NCI-H226 (cell line): Measurements from ENCODE around the gene KRTAP12-4.
"Not testable (repeated sequence)": the region's sequence is repeated elsewhere in the genome, so short reads cannot be mapped to it uniquely, and the experiment has no call there.

Experiments used
- DNase-seq: peaks from one replicate; pipeline ENCODE4 v3.0.0-alpha.2; 2015

KRTAP12-4 gene

GRCh38 chr21:44653656-44654575, 543 bp downstream of the KRTAP12-4 start:
- DNase-seq, result no peak

DNA sequence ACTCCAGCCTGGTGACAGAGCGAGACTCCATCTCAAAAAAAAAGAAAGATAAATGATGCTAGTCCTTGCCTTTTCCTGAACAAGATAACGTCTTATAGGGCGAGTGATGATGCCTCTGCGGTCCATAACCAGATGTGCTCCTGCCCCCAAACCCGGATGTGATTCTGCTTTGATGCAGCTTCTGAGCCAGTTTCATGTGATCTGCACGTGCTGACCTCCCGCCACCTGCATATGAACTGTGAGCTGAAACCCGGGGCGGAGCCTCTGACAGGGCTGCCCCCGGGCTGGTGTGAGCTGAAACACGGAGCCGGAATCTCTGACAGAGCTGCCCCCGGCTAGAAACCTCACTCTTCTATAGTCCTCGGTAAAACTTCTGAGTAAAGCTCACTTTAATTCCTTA, 1.3 kb downstream of the KRTAP12-4 start:
- DNase-seq, result no peak

GRCh38 chr21:44650973-44651675, 3.3 kb downstream of the KRTAP12-4 start:
- no peak for DNase-seq

- no peak for DNase-seq
Observed at GRCh38 chr21:44650265-44650972, 4.0 kb downstream of the KRTAP12-4 start.

- DNase-seq, result no peak
Observed at GRCh38 chr21:44649521-44650100, 4.8 kb downstream of the KRTAP12-4 start.

DNA sequence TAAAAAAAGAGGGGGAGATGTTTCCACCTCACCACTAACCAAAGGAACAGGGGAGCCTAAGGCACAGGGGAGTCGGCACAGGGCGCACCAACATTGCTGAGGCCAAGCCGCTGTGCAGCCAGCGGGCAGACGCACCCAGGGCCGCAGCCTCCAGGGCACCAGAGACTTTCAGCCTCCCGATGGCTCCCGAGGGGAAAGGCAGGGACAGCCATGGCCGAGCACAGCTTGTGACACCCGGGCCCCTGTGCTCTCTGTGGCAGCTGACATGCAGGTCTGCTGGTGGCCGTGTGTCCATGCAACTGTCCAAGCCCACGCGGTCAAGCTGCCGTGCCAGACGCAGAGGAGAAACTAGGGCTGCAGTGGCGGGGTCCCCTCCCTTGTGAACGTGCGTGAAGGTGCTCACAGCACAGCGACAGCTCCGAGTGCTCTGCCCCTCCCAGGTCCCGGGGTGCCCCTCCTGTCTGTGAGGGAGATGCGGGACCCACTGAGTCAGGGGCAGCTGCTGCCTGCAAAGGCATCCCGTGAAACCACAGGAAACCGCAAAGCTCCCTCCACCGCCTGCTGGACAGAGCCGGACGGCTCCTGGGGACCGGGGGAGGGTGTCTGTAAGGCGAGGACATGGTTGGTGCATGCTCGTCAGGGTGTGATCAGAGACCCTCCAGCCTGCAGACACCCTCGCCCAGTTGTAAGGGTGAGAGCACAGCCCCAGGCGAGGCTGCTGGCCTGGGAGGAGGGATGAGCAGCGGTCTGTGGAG, 5.7 kb downstream of the KRTAP12-4 start:
- no peak for DNase-seq

- no peak for DNase-seq
Observed at GRCh38 chr21:44647222-44647552, 7.3 kb downstream of the KRTAP12-4 start.

DNA sequence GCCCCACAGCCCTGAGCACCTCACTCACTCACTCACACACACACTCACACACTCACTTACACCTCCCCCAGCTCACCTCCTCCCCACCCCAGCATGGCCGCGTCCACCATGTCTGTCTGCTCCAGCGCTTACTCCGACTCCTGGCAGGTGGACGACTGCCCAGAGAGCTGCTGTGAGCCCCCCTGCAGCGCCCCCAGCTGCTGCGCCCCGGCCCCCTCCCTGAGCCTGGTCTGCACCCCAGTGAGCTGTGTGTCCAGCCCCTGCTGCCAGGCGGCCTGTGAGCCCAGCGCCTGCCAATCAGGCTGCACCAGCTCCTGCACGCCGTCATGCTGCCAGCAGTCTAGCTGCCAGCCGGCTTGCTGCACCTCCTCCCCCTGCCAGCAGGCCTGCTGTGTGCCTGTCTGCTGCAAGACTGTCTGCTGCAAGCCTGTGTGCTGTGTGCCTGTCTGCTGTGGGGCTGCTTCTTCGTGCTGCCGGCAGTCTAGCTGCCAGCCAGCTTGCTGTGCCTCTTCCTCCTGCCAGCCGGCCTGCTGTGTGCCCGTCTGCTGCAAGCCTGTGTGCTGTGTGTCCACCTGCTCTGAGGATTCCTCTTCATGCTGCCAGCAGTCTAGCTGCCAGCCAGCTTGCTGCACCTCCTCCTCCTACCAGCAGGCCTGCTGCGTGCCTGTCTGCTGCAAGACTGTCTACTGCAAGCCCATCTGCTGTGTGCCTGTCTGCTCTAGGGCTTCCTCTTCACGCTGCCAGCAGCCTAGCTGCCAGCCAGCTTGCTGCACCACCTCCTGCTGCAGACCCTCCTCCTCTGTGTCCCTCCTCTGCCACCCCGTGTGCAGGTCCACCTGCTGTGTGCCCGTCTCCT, 7.9 kb downstream of the KRTAP12-4 start, which contains the start of gene KRTAP10-11:
TSS of gene KRTAP10-11 (plus strand) at position 49 of the 856 bp plus-strand sequence. CDS start at position 94, 45 bp downstream.
- DNase-seq, result not testable (repeated sequence)

DNA sequence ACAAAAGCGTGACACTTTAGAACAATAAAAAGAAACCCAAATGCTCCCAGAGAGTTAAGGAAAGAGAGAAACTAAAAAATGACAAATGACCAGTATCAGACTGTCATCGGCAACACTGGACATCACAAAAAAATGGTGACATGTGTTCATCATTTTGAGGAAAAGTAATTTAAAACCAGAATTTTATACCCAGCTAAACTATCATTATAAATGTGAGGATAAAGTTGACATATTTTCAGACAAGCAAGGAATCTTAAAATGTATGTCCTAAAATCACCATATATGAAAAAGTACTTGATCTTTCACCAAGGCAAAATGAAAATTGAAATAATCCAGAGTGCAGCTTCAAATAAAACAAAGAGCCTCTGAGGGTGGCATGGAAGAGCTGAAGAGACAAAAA, 9.6 kb downstream of the KRTAP12-4 start:
- no peak for DNase-seq

- DNase-seq, result no peak
Observed at GRCh38 chr21:44643741-44644310, 10.6 kb downstream of the KRTAP12-4 start.

- DNase-seq, result no peak
Observed at GRCh38 chr21:44640761-44641160, 13.7 kb downstream of the KRTAP12-4 start.

DNA sequence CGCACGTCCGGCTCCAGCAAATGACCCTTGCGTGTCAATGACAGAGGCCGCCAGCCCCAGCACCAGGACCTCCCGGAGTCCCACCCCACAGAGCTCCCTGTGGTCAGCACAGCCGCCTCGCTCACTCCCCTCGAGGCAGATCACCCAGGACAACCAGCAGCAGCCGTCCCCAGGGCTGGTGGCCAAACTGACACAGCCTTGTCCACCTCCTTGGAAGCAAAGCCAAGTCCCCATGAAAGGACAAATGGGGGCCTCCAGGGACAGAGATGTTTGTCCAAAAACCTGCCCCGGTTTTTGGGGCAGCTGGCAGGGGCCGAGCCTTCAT, 15.2 kb downstream of the KRTAP12-4 start:
- no peak for DNase-seq

DNA sequence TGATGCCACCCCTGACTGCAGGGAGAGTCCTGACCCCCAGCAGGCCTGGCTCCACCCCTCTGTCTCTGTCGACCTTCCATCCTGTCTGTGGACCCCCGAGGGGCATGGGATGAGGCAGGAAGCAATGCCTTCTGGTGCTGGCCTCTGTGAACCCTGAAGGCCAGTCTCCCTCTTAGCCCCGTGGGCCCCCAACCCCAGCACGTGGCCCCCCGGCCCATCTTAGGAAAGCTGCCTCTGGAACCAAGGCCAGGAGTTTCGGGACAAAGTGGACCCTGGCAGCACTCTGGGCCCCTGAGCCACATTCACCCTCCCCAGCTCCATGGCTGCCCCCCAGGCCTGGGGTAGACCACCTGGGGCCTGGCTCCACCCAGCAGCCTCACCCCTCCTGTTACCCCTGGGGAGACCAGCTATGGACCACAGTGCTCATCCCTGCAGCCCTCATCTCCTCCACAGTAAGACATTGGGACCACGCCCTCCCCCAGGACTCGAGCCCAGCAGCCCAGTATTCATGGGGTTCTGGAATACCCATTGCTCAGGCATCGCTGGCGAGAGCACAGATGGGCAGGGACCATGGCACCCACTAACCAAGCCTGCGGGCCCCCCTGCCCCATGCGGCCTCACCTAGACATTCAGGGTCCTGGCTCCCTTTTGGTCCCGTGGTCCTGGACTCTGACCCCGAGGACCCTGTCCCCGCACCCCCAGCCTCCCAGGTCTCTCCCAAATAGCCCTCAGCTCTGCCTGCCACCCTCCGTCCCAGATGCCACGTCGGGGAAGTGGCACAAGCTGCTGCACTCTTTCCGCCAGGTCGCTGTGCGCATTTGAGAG, 15.7 kb downstream of the KRTAP12-4 start:
- DNase-seq, result not testable (repeated sequence)

DNA sequence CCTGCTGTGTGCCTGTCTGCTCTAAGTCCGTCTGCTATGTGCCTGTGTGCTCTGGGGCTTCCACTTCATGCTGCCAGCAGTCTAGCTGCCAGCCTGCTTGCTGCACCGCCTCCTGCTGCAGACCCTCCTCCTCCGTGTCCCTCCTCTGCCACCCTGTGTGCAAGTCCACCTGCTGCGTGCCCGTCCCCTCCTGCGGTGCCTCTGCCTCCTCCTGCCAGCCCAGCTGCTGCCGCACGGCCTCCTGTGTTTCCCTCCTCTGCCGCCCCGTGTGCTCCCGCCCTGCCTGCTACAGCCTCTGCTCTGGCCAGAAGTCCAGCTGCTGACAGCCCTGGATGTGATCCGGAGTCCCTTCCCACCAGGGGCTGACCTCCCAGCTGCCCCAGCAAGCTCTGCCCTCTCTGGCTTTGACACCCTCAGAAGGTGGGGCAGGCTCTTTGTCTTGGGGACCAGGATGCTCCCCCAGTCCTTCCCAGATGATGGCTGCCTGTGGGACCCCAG, 16.6 kb downstream of the KRTAP12-4 start:
- DNase-seq, result not testable (repeated sequence)

DNA sequence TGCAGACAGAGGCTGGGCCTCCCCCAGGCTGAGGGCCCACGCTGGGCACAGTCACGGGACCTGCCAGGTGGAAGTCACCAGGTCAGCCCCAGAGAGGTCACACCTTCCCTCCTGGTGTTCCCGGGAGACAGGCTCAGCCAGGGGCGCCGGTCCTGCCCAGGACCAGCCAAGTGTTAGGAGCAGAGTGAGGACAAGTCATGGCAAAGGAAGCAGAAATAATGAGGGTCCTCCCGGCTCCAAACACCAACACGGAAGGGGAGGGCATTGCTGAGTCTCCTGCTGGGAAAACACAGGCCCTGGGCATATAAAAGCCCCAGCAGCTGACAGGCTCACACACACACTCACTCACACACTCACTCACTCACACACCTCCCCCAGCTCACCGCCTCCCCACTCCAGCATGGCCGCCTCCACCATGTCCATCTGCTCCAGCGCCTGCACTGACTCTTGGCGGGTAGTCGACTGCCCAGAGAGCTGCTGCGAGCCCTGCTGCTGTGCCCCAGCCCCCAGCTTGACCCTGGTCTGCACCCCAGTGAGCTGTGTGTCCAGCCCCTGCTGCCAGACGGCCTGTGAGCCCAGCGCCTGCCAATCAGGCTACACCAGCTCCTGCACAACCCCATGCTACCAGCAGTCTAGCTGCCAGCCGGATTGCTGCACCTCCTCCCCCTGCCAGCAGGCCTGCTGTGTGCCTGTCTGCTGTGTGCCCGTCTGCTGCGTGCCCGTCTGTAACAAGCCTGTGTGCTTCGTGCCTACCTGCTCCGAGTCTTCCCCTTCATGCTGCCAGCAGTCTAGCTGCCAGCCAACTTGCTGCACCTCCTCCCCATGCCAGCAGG, 17.2 kb downstream of the KRTAP12-4 start, which contains the start of gene KRTAP10-10:
TSS of gene KRTAP10-10 (plus strand) at position 339 of the 833 bp plus-strand sequence. CDS start at position 401, 62 bp downstream.
- DNase-seq, result no peak

DNA sequence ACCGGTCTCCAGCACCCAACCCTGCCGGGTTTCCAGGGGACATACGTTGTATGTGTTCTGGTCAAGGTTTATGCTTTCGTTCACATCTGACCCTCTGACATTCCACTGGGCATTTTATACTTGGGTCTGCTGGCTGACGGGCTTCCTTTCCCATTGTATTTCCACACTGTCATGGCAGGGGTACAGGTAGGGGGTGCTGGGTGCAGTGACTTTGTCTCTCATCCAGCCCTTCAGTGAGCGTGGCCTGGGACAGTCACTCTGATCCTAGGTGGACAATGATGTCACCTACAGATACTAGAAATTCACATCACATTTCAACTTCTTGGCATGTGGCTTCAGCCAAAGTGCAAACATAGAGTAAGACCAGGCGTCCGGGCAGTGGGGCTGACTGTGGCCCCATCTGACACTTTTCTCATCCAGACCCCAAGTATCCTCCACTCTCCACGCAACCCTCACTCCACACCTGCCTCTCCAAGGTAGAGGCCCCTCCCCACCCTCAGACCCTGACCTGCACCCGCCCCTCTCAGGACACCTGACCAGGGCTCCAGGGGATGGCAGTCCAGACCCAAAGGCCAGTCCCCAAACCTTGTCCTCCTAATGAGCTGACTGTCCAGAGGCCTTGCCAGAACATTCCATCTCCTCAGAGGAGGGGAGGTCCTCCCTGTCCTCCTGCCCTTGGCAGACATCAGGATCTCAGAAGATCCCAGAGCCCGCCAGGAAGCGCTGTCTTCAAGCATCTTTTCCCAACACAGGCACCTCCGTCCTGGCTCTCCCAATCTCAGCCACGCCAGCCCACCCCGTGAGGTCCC, 18.0 kb downstream of the KRTAP12-4 start:
- no peak for DNase-seq

DNA sequence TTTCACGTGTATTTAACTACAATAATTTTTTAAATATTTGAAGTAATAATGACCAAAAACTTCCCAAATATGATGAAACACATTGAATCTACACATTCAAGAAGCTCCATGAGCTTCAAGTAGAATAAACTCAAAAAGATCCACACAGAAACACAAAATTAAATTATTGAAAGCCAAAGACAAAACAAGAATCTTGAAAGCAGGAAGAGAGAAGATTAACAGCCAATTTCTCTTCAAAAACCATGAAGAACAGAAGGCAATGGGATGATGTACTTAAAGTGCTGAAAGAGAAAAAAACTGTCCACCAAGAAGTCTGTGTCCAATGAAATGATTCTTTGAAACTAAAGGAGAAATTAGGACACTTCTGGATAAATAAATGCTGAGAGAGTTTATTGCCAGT, 22.4 kb downstream of the KRTAP12-4 start:
- DNase-seq, result no peak

GRCh38 chr21:44630440-44630839, 24.0 kb downstream of the KRTAP12-4 start:
- DNase-seq, result no peak
